ENCODE data around the gene HTR1D.

HTR1D gene

DNA sequence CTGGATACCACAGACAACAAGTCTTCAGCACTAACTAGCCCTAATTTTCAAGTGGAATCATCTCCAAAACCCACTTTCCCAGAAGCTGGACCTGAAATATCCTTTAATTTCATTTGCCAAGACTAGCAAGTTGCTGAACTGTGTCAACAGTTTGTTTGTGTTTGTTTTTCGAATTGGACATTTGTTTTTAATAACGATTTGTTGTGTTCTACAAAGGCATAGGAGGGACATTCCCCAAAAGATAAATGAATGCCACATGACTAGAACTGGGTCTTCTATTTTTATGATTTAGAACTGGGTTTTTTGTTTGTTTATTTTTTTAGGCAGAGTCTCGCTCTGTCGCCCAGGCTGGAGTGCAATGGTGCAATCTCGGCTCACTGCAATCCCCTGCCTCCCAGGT, 66.6 kb downstream of the HTR1D start:
- DNase-seq (ENCODE audit: low read depth in 2 of 2): no peak

DNA sequence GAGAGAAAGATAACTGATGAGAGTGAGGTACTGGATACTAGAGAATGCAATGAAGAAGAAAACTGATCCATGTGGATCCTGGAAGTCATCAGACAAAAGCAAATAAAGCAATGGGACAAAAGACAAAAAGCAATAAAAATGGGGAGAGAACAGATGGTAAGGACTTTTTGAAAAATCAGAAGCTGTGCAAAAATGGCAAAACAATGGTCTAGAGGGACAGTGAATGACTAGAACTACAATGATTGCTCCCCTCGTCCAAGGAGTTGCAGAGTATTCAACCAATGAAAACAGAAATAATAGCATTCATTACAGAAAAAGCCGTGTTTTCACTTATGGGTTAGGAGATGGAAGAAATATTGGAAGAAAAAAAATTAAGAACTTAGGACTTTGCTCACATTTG, 67.2 kb downstream of the HTR1D start:
- no peak for DNase-seq (ENCODE audit: low read depth in 2 of 2)

DNA sequence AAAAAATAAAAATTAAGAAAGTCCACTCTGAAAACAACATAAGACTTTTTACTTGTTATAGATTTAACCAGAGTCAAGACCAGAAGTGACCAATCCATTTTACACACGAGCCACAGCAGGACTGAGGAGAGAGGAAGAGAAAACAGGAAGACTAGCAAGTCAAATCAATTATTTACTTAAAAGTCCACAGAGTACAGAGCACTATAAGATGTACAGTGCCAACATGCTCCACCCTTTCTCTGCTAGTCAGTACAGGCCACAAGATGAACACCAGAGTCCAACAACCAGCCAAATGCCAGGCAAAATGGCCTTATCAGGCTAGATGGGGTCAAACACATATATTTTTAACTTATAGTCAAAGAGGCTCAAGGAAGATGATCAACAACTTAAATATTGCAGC, 68.2 kb downstream of the HTR1D start:
- DNase-seq (ENCODE audit: low read depth in 2 of 2): no peak

DNA sequence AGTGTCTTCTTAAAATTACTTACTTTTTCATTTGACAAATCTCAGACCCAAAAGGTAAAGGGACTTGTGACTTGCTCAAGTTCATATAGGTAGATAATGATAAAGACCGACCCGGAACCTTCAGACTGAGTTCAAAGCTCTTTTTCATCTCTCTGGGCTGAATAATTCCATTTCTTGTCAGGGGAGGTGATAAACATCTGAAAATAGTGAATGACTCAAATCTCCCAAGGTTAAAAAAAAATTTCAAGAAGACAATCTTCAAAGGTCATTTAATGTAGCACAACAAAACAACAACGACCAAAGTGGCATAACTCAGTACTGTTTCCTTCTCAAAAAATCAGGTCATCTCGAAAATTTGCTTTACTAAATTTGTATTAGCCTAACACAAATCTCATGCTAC, 69.2 kb downstream of the HTR1D start:
- no peak for DNase-seq (ENCODE audit: low read depth in 2 of 2)

Data from stimulated activated CD4-positive, alpha-beta T cell treated with anti-CD3 and anti-CD28 coated beads, Interleukin-1b, Interleukin-23, amount 100 ng/mL, for 4 hours (primary cell).